Activated gamma-delta T cell (primary cell): ENCODE measurements around the gene NUDT10.
A peak's percentile ranks its signal among the peaks of the same experiment; 100 is the strongest.
"Not testable (repeated sequence)": the region's sequence is repeated elsewhere in the genome, so short reads cannot be mapped to it uniquely, and the experiment has no call there.

Experiments
- DNase-seq: peaks from one replicate; lab custom pipeline; 2025; lab: John Stamatoyannopoulos, UW
- total RNA-seq, 2 donors: gene quantifications; one replicate each; lab custom pipeline; 2026; lab: John Stamatoyannopoulos, UW

Gene NUDT10
- total RNA-seq = 0.61 to 1.6 reads per million in 2 donors

- DNase-seq = peak; percentile 10
Observed at GRCh38 chrX:51332188-51332942, at the start of gene NUDT10. Gene NUDT10, plus strand, starts transcription at chrX:51332822. Its CDS starts 144 bp downstream, at chrX:51332966.

- no peak for DNase-seq
Observed at GRCh38 chrX:51292421-51292820, 40.2 kb upstream of the NUDT10 start.

DNA sequence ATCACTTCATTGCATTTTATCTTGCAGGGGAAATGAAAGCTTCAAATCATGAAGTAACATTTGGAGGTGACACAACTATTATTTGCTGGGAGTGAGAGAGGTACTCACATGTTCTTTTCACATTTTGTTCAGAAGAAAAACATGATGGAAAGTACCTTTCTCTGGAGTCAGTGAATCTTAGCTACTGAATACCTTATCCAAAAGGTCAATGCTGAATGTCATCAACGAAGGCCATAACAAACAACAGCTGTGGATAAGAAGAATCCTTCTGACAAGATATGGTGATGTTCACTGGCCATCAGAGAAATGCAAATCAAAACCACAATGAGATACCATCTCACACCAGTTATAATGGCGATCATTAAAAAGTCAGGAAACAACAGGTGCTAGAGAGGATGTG, 36.5 kb upstream of the NUDT10 start:
- DNase-seq = no peak

GRCh38 chrX:51316271-51316670, 16.4 kb upstream of the NUDT10 start:
- DNase-seq = no peak

DNA sequence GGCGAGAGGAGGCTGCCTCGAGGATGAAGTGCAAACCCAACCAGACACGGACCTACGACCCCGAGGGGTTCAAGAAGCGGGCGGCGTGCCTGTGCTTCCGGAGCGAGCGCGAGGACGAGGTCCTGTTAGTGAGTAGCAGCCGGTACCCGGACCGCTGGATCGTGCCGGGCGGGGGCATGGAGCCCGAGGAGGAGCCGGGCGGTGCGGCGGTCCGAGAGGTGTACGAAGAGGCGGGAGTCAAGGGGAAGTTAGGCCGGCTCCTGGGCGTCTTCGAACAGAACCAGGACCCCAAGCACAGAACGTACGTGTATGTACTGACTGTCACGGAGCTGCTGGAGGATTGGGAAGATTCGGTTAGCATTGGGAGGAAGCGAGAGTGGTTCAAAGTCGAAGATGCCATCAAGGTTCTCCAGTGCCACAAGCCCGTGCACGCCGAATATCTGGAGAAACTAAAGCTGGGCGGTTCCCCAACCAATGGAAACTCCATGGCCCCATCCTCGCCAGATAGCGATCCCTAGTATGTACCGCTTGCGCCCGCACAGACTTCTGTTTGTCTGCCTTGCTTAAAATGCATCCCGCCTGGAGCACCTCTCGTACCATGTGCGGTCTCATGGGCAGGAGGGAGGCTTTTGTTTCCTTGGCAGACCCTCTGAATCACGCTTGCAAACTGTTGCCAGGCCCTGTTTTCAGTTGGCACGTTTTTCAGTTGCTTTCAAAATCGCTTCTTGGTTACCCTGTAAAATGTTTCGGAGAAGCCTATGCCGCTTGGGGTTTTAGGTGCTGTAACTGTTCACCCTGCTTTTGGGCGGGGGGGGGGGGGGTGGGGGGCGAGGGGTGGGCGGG, 542 bp downstream of the NUDT10 start:
- not testable (repeated sequence) for DNase-seq

GRCh38 chrX:51334276-51334675, 1.7 kb downstream of the NUDT10 start:
- DNase-seq = no peak

DNA sequence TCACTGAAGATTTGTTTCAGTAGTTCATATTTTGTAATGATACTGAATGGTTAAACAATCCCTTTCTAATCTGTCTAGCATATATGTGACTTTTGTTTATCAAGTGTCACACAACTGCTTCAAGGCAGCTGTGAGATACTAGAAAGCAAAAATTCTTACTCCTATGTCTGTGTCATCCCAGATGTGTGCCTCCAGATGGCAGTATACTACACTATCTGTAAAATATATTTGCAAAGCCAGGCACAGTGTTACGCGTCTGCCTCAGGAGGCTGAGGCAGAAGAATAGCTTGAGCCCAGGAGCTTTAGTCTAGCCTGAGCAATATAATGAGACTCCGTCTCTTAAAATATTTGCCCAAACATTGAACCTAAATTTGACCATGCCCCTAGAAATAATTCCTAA, 4.0 kb downstream of the NUDT10 start:
- no peak for DNase-seq

- no peak for DNase-seq
Observed at GRCh38 chrX:51361251-51361650, 28.6 kb downstream of the NUDT10 start.

DNA sequence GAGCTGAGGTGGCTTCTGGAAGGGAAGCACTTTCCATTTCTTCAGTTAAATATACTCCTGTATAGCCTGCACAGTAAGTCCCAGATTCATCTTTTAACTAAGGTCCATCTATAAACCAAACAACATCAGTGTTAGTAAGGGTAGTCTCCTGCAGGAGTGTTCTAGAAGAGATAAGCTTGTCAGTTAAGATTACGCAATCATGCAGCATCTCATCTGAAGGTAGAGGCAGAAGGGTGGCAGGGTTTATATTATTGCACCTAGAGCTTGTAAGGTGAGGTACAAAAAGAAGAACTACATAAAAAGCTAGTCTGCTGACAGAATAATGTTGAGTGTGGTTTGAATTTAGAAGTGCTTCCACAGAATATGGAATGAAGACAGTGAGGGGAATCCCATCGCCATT, 44.0 kb downstream of the NUDT10 start:
- DNase-seq = no peak
